Testis (tissue), 2 donors: ENCODE data around the gene PLEKHG4B.

Source experiments
- POLR2A ChIP-seq: fragments of 450-650 bp; IDR thresholded peaks from one replicate; pipeline ENCODE4 v1.6.1; 2017; ENCODE audit warnings: antibody characterized with exemption, mild to moderate bottlenecking, moderate library complexity
- TF ChIP-seq, protein P1 (sequence below), 3 experiments: fragments of 450-650 bp in 2 of 3; fragments of 200-600 bp in 1 of 3; sonication (generic) in 1 of 3; IDR thresholded peaks; one replicate each; pipeline ENCODE4 v1.5.1; 2016 to 2019; ENCODE audit warnings: antibody characterized with exemption in 3 of 3, mild to moderate bottlenecking in 2 of 3, moderate library complexity in 1 of 3

DNA sequence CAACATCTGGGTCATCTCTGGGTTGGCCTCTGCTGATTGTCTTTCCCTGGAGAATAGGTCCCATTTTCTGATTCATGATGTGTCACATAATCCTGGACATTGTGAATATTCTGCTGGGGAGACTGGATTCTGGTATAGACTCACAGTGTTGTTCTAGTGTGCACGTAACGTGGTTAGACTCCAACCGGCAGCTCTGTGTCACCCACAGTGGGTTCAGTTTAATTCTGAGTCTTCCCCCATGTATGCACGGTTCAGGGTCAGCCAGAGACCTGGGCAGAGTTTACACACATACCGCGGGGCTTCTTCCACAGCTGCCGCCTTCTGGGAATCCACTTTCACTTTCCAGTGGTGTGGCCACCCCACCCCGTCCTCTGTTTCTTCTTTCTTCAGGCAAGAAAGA, 61.3 kb downstream of the PLEKHG4B start:
- no peak for TF ChIP-seq POLR2A
- TF ChIP-seq, protein P1, sequence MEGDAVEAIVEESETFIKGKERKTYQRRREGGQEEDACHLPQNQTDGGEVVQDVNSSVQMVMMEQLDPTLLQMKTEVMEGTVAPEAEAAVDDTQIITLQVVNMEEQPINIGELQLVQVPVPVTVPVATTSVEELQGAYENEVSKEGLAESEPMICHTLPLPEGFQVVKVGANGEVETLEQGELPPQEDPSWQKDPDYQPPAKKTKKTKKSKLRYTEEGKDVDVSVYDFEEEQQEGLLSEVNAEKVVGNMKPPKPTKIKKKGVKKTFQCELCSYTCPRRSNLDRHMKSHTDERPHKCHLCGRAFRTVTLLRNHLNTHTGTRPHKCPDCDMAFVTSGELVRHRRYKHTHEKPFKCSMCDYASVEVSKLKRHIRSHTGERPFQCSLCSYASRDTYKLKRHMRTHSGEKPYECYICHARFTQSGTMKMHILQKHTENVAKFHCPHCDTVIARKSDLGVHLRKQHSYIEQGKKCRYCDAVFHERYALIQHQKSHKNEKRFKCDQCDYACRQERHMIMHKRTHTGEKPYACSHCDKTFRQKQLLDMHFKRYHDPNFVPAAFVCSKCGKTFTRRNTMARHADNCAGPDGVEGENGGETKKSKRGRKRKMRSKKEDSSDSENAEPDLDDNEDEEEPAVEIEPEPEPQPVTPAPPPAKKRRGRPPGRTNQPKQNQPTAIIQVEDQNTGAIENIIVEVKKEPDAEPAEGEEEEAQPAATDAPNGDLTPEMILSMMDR (IDR thresholded peaks at IDR 0.05): no peak
